Activated gamma-delta T cell (primary cell): Measurements from ENCODE around the gene ZNF497.
"Not testable (repeated sequence)": the region's sequence is repeated elsewhere in the genome, so short reads cannot be mapped to it uniquely, and the experiment has no call there.

Source experiments
- DNase-seq: peaks from one replicate; lab custom pipeline; 2025; lab: John Stamatoyannopoulos, UW

Gene ZNF497

DNA sequence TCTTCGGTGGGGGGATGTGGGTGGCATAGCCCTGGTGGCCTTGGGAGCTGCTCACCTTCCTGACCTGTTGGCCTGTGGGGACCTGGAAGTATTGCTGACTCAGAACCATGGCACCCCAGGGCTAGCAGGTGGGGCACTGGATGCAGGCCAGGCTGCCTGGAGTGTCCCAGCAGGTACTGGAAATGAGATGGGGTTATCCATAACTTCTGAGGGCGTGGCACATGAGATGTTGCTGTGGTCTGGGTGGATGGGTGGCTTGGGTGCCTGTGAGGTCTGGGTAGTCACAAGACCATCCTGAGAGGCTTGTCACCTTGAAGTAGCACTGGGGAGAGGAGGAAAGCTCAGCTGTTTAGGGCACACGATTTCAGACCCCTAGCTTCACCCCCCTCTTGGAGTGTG lies 32.3 kb upstream of the ZNF497 start:
- no peak for DNase-seq

DNA sequence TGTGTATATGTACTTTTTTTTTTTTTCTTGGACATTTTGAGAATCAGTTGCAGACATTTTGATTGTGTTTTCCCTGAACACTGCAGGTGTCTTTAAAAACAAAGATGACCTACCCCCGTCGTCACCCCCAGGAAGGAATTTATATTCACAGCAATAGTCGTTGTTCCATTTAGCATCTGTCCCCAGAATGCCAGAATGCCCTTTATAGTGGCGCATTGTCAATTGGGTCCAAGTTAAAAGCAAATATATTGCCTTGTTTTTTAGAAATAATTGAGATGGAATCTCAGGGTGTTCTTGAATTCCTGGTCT lies 31.1 kb upstream of the ZNF497 start:
- no peak for DNase-seq

- no peak for DNase-seq
Measured at GRCh38 chr19:58392945-58393724, 30.6 kb upstream of the ZNF497 start.

DNA sequence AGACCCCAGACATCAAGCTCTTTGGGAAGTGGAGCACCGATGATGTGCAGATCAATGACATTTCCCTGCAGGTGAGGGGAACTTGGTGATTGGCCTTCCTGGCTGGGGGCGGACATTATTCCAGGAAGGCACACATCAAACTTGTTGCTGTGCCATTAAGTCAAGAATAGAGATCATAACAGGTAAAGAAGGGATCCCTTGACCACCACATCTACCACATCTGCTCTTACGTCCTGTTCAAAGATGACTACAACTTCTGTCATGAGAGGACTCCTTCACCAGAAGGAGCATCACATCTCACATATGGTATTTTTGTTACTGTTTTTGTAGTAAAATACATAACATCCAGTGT lies 25.6 kb upstream of the ZNF497 start:
- DNase-seq = no peak

- DNase-seq = no peak
Measured at GRCh38 chr19:58387338-58388174, 25.0 kb upstream of the ZNF497 start.

DNA sequence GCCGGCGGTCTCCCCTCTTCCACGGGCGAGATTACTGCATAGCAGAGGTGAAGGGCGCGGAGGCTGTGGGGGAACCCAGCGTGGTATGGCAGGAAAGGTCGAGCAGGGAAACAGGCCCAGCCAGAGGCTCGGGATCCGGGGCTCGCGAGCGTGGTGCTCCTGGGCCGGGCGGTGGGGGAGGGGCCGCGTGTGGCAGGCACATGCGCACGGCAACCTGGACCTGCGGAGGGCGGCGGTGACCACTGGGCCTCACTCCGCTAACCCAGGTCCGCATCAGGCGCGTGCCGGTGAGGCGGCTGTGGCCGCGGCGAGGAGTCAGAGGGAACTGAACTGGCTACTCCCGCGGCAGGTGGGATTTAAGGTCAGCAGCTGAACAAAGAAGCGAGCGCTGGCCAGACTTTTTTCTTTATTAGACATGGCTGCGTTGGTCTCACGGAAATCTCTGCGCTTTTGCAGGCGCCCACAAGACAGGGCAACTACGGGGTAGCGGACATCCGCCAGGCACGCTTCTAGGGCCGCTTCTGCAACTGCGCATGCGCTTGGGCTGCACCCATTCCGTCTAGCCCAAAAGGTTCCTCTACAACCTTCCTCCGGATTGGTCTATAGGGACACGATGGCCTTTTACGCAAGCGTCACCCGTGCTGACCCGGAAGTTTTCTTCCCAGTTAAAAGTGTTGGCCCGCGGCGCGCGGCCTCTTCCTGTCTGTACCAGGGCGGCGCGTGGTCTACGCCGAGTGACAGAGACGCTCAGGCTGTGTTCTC lies 24.2 kb upstream of the ZNF497 start, which contains the start of gene RPS5:
Gene RPS5 (plus strand): TSS at position 694 of the 762 bp plus-strand sequence. CDS start 869 bp downstream, outside the sequence.
- DNase-seq = peak; percentile 84

DNA sequence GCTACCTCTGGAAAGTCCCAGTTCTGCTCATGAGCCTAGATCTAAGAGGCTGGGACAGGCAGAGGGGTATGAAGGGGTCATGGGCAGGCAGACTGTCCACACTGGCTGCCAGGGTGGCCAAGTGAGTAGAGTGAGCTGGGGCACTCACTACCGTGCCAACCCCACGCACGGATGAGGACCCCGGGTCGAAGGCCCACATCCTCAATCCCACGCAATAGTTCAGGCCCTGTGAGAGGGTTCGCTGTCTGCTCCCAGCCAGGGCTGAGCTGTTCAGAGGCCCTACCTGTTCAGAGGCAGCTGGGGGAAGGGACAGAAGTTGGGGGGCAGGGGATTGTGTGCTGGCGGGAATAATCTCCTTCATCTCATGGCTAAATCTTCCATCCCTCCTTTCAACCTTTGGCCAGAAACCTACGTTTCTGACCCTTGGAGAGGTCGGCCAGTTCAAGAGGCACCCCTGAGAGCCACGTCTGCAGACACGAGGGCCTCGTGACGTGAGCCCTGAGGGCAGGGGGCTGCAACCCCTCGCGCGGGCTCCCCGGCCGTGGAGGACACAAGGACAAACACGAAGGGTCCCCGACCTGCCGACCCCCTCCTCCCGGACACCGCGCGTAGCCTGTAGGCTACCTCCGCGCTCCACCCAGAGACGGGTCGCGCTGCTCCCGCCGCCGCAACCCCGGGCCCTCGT lies 23.5 kb upstream of the ZNF497 start:
- no peak for DNase-seq

DNA sequence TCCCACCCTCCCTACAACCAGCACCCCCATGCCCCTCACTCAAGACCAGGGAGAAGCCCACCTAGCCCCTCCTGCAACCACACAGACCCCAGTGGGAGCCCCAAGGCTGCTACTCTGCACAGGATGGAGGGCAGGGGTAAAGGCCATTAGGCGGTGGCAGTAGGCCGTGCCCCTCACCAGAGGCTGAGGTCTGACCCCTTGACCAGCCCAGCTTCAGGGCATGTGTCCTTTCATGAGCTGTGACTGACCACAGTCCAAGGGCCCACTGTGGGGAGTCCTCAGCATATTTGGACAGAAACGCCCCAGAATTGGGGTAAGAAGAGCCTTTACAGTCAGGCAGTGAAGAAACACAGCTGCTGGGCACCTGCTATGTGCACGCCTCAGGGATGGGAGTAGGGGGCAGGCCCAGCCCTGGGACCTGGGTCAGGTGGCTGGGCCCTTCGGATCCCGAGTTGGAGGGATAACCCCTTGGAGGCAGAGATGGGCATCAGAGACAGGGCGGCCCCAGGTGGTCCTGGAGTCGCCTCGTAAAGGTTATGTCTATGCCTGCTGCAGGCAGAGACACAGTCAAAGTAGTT lies 22.9 kb upstream of the ZNF497 start:
- no peak for DNase-seq

- no peak for DNase-seq
Measured at GRCh38 chr19:58382997-58383603, 20.5 kb upstream of the ZNF497 start.

DNA sequence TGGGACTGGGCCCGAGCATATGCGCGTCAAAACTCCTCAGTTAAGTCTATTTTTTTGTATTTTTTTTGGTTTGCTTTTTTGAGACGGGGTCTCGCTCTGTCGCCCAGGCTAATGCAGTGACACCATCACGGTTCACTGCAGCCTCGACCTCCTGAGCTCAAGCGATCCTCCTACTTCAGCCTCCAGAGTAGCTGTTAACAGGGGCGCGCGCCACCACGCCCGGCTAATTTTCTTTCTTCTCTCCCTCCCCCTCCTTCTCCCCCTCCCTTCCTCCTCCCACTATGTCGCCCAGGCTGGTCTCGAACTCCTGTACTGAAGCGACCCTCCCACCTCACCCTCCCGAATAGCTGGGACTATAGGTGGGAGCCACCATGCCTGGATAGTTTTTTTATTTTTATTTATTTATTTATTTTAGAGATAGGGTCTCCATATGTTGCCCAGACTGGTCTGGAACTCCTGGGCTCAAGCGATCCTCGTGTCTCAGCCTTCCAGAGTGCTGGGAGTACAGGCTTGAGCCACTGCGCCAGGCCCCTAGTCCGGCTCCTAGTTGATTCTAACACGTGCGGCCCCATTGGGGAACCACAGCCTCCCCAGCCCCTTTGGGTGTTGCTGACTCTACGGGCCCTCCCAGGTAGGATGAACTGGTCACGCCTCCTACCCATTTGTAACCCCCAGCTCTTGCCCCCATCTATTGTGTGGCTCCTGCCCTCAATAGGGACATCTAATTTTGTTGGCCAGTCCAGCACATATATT lies 19.1 kb upstream of the ZNF497 start:
- no peak for DNase-seq

DNA sequence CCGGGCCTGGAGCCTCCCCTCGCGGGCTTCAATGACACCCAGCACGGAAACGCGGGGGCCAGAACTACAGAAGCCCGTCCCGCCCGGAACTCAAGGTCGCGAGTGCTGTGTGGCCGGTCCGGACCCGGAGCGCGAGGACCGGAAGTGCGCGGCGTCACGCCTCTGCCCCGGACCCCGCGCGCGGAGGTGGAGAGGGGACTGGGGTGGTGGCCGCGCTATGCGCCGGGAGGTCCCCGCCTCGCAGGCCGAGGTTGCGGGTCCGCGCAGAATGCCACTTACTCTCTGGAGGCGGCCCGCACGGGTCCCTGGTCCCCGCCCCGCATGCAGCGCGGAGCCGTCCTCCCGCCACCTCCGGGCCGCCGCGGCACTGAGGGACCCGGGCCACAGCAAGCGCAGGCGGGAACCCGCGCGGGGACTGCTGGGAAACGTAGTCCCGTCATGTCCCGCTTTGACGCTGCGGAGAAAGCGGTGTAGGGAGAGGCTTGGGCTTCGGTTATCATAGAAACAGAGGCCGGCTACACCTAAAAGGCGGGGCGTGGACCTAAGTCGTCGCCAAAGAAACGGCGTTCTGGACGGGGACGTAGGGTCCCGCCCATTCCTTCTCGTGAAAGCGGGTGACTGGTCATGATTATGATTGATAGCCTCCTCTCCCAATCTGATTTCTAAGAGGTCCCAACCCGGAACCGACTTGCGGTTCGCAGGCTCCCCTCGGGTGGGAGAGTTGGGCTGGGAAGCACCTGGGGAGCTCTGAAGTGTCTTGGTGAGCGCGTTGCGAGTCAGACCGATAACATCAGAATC lies 18.3 kb upstream of the ZNF497 start, which contains the start of gene ZNF837:
Gene ZNF837 (minus strand): TSS at position 369 of the 798 bp plus-strand sequence. CDS start 11,698 bp downstream, outside the sequence.
- DNase-seq = peak; percentile 90

DNA sequence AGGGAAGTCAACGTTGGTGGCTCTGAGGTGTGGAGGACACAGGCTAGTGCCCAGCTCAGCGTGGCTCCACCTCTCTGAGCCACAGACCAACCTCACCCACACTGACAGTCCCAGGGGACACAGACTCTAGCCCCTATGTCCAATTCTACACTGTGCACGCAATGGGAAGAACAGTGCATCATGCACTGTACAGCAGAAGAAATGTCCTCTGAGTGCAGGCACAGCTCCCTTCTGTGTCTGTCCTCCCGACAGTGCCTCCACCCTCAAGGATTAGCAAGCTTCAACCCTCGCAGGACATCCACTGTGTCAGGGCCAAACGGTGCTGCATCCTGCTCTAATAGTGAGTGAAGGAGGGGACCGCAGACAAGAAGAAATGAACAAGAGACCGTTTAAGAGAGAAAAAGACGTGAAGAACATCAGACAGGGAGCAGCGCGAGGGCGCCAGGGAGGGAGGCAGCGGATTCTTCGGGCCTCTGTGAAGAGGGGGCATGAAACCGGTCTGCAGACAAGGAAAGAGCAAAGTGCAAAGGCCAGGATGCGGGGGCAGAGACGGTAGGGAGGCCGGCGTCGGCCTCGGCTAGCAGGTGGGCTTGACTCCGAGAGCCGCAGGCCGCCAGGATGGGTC lies 17.6 kb upstream of the ZNF497 start:
- no peak for DNase-seq

GRCh38 chr19:58379246-58379645 lies 16.7 kb upstream of the ZNF497 start:
- no peak for DNase-seq

- DNase-seq = not testable (repeated sequence)
Measured at GRCh38 chr19:58376724-58377123, 14.2 kb upstream of the ZNF497 start.

- no peak for DNase-seq
Measured at GRCh38 chr19:58374200-58374599, 11.6 kb upstream of the ZNF497 start.

GRCh38 chr19:58372311-58373133 lies 10.0 kb upstream of the ZNF497 start:
- DNase-seq = no peak

GRCh38 chr19:58368561-58369360 lies 6.2 kb upstream of the ZNF497 start:
- DNase-seq = no peak
